BJ (cell line): ENCODE results near the gene EGLN3. TPM values are rescaled to one million over a fixed set of nuclear protein-coding genes. Genes with fewer than 3 reads are reported as not detected.

ENCODE experiments used
- CTCF ChIA-PET: fragments of 350-600 bp; formaldehyde crosslinking; extraction: SDS; loops from one replicate; lab custom pipeline; 2021; ENCODE audit warnings: antibody characterized with exemption, inconsistent platforms; lab: Yijun Ruan, JAX
- POLR2A ChIA-PET: fragments of 300-600 bp; sonication (Branson Sonifier 250); formaldehyde crosslinking; extraction: SDS; loops from one replicate; lab custom pipeline; 2021; ENCODE audit warnings: antibody characterized with exemption; lab: Charles Lee
- DNase-seq: peaks from one replicate; pipeline ENCODE4 v3.0.0-alpha.2; 2011; ENCODE audit warnings: low read depth
- H3K27me3 ChIP-seq: 2 replicates; pipeline ENCODE4 v1.6.0; 2011; ENCODE audit warnings: low read length; ENCODE audit not compliant: control insufficient read depth, insufficient read depth
- H3K36me3 ChIP-seq: 2 replicates; pipeline ENCODE4 v1.5.1; 2011; ENCODE audit warnings: low read length; ENCODE audit not compliant: control insufficient read depth, insufficient read depth
- H3K4me3 ChIP-seq: 2 replicates; pipeline ENCODE4 v1.5.1; 2011; ENCODE audit warnings: low read depth, mild to moderate bottlenecking, control low read depth, low read length
- polyA plus RNA-seq: library from polyadenylated mRNA; depleted of rRNA; stranded (reverse); fragments of >200 nt; gene quantifications from 2 replicates; pipeline ENCODE4 v1.2.3, GENCODE V29; 2011
- TF ChIP-seq, protein P1 (sequence below): IDR thresholded peaks from 2 replicates; pipeline ENCODE4 v1.5.1; 2011; ENCODE audit warnings: low read depth, mild to moderate bottlenecking, control low read depth, inconsistent platforms, low read length, moderate library complexity; ENCODE audit not compliant: insufficient read depth

The EGLN3 gene
- polyA plus RNA-seq, 1 experiment: 0.15 TPM

DNA sequence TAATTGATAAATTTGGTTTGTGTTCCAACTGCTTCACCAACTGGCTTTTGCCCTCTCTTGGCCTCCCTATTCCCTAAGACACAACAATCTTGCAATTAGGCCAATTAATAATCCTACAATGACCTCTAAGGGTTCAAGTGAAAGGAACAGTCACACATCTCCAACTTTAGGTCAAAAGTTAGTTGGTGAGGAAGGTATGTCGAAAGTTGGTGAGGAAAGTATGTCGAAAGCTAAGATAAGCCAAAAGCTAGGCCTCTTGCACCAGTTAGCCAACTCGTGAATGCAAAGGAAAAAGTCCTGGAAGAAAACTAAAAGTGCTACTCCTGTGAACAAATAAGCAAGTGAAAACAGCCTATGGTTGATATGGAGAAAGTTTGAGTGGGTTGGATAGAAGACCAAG, 32.6 kb downstream of the EGLN3 start:
- no peak for DNase-seq
- H3K36me3 ChIP-seq: no peaks in the 10 kb centered on the region
- no peak overlapping the region for H3K4me3 ChIP-seq
- CTCF ChIA-PET: no interaction called here
- H3K27me3 ChIP-seq: no peaks in the 10 kb centered on the region
- TF ChIP-seq, protein P1, sequence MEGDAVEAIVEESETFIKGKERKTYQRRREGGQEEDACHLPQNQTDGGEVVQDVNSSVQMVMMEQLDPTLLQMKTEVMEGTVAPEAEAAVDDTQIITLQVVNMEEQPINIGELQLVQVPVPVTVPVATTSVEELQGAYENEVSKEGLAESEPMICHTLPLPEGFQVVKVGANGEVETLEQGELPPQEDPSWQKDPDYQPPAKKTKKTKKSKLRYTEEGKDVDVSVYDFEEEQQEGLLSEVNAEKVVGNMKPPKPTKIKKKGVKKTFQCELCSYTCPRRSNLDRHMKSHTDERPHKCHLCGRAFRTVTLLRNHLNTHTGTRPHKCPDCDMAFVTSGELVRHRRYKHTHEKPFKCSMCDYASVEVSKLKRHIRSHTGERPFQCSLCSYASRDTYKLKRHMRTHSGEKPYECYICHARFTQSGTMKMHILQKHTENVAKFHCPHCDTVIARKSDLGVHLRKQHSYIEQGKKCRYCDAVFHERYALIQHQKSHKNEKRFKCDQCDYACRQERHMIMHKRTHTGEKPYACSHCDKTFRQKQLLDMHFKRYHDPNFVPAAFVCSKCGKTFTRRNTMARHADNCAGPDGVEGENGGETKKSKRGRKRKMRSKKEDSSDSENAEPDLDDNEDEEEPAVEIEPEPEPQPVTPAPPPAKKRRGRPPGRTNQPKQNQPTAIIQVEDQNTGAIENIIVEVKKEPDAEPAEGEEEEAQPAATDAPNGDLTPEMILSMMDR: no peak
- POLR2A ChIA-PET: no interaction called here

DNA sequence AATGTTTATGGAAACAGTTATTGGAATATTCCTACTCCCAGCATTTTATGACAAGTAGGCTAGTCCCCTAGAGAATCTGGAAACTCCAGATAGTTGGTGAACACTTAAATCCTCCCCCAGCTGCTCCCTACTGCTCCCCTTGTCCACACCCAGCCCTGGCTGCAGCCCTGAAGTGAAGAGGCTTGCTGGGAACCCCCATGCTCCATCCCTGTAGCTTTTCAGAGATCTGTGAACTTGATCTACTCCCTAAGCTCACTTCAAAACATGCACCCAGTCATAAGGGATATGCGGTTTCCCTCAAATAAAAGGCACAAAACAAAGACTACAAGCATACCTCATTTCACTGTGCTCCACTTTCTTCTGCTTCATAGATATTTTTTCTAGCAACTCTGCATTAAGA, 33.2 kb downstream of the EGLN3 start:
- Histone ChIP-seq H3K36me3 (no peaks in the 10 kb centered on the region), H3K4me3 (no peak overlapping the region), H3K27me3 (no peaks in the 10 kb centered on the region)
- DNase-seq: no peak
- TF ChIP-seq, protein P1: no peak
- CTCF ChIA-PET: no interaction called here
- POLR2A ChIA-PET: no interaction called here

- CTCF ChIA-PET: interaction anchor here (1.4 kb wide), 1 partner anchor 12 kb away, joined by 3 read pairs; no protein-coding TSS in a partner anchor
- TF ChIP-seq, protein P1: no peak
- DNase-seq: no peak
Observed at GRCh38 chr14:33916663-33917565, 34.0 kb downstream of the EGLN3 start.

DNA sequence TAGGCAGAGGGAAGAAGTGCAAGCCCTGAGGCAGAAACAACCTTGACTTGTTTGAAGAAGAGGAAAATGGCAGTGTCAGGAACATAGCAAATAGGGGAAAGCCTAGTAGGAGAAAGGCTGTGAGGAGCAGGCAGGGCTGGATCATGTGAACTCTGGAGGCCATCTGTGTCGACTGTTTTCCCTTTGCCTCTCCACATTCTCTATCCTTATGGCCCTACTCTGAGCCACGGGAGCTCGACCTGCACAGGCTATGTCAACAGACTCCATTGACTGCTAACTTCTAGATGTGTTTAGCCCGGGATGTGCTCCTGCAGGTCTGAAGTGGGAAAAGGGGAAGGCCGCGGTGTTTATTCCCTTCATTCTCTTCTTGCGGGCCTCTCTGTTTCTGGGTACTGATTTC, 35.2 kb downstream of the EGLN3 start:
- TF ChIP-seq, protein P1: no peak
- H3K4me3 ChIP-seq: no peak overlapping the region
- no peak for DNase-seq
- ChIA-PET CTCF (interaction anchor here (1.4 kb wide), 1 partner anchor 13 kb away, joined by 3 read pairs; no protein-coding TSS in a partner anchor), POLR2A (no interaction called here)
- H3K27me3 ChIP-seq: no peaks in the 10 kb centered on the region
- no peaks in the 10 kb centered on the region for H3K36me3 ChIP-seq

More at GRCh38 chr14:33916663-33917565, 34.0 kb downstream of the EGLN3 start:
- no peak overlapping the region for H3K4me3 ChIP-seq
- POLR2A ChIA-PET: no interaction called here
- no peaks in the 10 kb centered on the region for H3K36me3 ChIP-seq
- no peaks in the 10 kb centered on the region for H3K27me3 ChIP-seq

GRCh38 chr14:33914676-33915516, 36.0 kb downstream of the EGLN3 start:
- ChIA-PET CTCF (no interaction called here), POLR2A (no interaction called here)
- H3K4me3 ChIP-seq: no peak overlapping the region
- H3K36me3 ChIP-seq: no peaks in the 10 kb centered on the region
- TF ChIP-seq, protein P1: no peak
- DNase-seq: peak; percentile 2
- no peaks in the 10 kb centered on the region for H3K27me3 ChIP-seq
